Cardiac fibroblast (primary cell): ENCODE measurements around the gene RBM15.
A peak's percentile ranks its signal among the peaks of the same experiment; 100 is the strongest.

Experiments
- DNase-seq, 2 donors: peaks; one replicate each; pipeline versions ENCODE4 v3.0.0 to v3.0.0-alpha.2; 2010; ENCODE audit warnings: low read depth in 2 of 2
- H3K4me3 ChIP-seq, 2 donors: replicated peaks in 1 of 2; 1 replicate in 1 of 2; 2 replicates in 1 of 2; pipeline ENCODE4 v1.5.1; 2011; ENCODE audit warnings: low read depth in 2 of 2, low read length in 2 of 2, mild to moderate bottlenecking in 2 of 2, moderate library complexity in 1 of 2
- TF ChIP-seq, protein P1 (sequence below): IDR thresholded peaks from one replicate; pipeline ENCODE4 v1.5.1; 2011; ENCODE audit warnings: low read depth, mild to moderate bottlenecking, low read length, inconsistent platforms

Gene RBM15

DNA sequence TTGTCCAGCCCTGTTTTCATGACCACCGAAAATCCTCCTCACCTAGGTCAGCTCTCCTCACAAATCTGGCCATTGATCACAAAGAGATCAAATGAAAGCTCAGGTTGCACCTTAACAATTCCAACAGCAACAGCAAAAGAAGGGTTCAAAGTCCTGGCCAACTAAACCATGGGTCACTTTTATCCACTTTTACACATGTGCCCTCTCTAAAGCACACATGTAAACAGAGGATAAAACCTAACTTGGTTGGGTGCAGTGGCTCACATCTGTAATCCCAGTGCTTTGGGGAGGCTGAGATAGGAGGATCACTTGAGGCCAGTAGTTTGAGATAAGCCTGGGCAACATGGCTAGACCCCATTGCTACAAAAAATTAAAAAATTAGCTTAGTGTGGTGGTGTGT lies 3.9 kb upstream of the RBM15 start:
- TF ChIP-seq, protein P1, sequence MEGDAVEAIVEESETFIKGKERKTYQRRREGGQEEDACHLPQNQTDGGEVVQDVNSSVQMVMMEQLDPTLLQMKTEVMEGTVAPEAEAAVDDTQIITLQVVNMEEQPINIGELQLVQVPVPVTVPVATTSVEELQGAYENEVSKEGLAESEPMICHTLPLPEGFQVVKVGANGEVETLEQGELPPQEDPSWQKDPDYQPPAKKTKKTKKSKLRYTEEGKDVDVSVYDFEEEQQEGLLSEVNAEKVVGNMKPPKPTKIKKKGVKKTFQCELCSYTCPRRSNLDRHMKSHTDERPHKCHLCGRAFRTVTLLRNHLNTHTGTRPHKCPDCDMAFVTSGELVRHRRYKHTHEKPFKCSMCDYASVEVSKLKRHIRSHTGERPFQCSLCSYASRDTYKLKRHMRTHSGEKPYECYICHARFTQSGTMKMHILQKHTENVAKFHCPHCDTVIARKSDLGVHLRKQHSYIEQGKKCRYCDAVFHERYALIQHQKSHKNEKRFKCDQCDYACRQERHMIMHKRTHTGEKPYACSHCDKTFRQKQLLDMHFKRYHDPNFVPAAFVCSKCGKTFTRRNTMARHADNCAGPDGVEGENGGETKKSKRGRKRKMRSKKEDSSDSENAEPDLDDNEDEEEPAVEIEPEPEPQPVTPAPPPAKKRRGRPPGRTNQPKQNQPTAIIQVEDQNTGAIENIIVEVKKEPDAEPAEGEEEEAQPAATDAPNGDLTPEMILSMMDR, result no peak

DNA sequence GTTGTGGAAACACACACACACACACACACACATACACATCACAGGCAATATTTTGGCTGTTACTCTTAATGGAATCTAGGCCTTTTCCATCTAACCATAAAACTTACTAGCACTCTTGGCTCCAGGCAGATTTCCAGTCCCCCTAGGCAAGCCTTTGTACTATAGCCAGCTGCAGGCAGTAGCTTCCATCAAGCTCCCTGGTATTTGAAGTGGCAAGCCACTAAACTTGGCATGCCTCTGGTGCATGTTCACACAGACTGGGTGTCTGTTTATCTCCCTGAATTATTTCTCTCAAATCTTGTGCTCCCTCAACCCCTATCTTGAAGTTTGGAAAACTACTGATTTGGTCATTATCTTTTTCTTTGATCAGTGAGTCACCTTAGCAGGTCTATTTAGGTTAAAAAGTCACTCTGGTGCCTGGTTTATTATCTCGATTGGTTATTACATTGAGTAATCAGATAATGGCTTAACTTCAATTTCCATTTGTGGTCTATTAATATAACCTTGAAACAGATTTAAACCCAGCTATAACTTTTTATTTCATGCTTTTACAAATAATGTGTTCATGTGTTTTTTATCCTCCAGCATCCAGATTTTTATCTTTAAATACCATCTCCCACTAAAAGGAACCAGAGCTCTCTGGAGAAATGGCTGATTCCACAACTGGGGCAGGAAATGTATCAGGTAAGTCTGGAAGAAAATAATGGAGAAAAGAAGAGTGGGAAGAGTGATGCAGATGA lies 2.7 kb upstream of the RBM15 start:
- TF ChIP-seq, protein P1, result no peak
- no peak overlapping the region for H3K4me3 ChIP-seq
- no peak for DNase-seq

More for the DNA sequence above, 3.9 kb upstream of the RBM15 start:
- no peak for DNase-seq
- H3K4me3 ChIP-seq, result no peak overlapping the region

DNA sequence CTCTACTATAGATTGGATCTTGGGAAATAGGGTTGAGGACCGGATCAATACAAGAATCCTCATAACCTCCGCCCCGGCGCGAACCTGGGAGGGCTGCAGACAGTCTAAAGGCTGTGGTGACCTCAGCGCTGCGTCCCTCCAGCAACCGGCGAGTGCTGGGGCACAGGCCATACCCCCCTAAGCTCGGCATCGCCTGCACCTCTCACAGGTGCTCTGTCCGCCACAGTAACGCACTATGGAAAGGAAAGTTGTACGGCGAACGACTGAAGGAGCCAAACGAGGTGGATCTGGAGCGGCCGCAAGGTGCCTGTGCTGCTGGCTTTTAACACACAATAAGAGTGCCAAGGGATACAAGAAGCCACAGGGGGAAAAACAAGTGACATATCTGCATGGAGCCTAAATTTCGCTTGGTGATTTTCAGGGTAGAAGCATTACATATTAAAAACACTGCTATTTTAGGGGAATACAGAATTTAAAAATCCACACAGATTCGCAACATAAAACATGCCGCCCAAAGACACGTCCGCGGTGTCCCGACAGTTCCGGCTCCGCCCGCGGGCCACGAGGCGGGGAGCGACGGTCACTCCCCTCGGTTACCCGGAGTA lies 1.4 kb upstream of the RBM15 start:
- DNase-seq, result no peak
- H3K4me3 ChIP-seq, result peak overlapping the region; percentile 79 to 99
- TF ChIP-seq, protein P1, result no peak

DNA sequence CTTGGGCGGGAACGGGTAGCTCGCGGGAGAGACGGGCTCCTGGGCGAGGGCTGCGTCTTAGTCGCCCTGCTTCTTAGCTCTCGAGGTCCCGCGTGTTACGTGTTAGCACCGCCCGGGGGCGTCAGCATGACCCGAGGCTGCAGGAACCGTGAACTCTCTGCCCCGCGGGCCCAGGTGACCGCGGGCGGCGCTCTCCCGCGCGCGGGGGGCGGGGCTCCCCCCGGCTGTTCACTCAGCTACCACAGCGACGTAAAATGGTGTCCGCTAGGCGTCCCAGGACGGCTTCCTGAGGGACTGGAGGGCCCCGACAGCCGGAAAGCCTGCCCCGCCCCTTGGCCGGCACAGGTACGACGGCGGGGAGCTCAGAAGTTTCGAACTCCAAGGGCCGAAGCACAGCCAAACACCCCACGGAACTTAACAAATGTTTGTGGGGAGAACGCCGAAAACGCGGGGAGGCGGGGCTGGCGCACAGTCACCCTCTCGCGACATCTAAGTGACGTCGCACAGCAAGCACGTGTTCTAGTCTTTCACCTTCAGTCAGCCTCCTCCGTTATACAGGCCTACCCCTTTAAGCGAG lies 780 bp upstream of the RBM15 start:
- TF ChIP-seq, protein P1, result peak; percentile 44
- DNase-seq, result peak in 1 of 2 donors; percentile 88
- H3K4me3 ChIP-seq, result peak overlapping the region; percentile 79 to 99

DNA sequence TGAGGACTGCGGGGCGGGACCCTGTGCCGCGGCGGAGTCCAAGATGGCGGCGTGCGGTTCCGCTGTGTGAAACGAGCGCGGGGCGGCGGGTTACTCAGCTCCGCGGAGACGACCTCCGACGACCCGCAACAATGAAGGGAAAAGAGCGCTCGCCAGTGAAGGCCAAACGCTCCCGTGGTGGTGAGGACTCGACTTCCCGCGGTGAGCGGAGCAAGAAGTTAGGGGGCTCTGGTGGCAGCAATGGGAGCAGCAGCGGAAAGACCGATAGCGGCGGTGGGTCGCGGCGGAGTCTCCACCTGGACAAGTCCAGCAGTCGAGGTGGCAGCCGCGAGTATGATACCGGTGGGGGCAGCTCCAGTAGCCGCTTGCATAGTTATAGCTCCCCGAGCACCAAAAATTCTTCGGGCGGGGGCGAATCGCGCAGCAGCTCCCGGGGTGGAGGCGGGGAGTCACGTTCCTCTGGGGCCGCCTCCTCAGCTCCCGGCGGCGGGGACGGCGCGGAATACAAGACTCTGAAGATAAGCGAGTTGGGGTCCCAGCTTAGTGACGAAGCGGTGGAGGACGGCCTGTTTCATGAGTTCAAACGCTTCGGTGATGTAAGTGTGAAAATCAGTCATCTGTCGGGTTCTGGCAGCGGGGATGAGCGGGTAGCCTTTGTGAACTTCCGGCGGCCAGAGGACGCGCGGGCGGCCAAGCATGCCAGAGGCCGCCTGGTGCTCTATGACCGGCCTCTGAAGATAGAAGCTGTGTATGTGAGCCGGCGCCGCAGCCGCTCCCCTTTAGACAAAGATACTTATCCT lies 430 bp downstream of the RBM15 start:
- TF ChIP-seq, protein P1, result peak; percentile 62
- peak overlapping the region; percentile 93 to 99 for H3K4me3 ChIP-seq
- peak; percentile 54 to 66 for DNase-seq

DNA sequence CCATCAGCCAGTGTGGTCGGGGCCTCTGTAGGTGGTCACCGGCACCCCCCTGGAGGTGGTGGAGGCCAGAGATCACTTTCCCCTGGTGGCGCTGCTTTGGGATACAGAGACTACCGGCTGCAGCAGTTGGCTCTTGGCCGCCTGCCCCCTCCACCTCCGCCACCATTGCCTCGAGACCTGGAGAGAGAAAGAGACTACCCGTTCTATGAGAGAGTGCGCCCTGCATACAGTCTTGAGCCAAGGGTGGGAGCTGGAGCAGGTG lies 961 bp downstream of the RBM15 start:
- DNase-seq, result peak in 1 of 2 donors; percentile 15
- H3K4me3 ChIP-seq, result peak overlapping the region; percentile 93 to 99
- TF ChIP-seq, protein P1, result no peak
